ENCODE results near the gene FHL3. TPM values are rescaled to one million over a fixed set of nuclear protein-coding genes. Genes with fewer than 3 reads are reported as not detected.

Gene FHL3
- total RNA-seq, 4 donors from 2014 or later: 8.8 to 14.6 (median 11.9) TPM

- no peak for TF ChIP-seq CTCF (IDR thresholded peaks at IDR 0.05; ENCODE audit: low read depth)
Observed at GRCh38 chr1:37989361-37989930, 15.9 kb downstream of the FHL3 start.

- no peak for TF ChIP-seq CTCF (IDR thresholded peaks at IDR 0.05; ENCODE audit: low read depth)
Observed at GRCh38 chr1:37987679-37988078, 17.6 kb downstream of the FHL3 start.

GRCh38 chr1:37983546-37983945 lies 21.8 kb downstream of the FHL3 start:
- no peak for TF ChIP-seq CTCF (IDR thresholded peaks at IDR 0.05; ENCODE audit: low read depth)

GRCh38 chr1:37978541-37978940 lies 26.8 kb downstream of the FHL3 start:
- no peak for TF ChIP-seq CTCF (IDR thresholded peaks at IDR 0.05; ENCODE audit: low read depth)

- no peak for TF ChIP-seq CTCF (IDR thresholded peaks at IDR 0.05; ENCODE audit: low read depth)
Observed at GRCh38 chr1:37974567-37974966, 30.7 kb downstream of the FHL3 start.

- TF ChIP-seq CTCF (IDR thresholded peaks at IDR 0.05; ENCODE audit: low read depth): no peak
Observed at GRCh38 chr1:37965301-37965700, 40.0 kb downstream of the FHL3 start.

GRCh38 chr1:37958690-37959089 lies 46.6 kb downstream of the FHL3 start:
- no peak for TF ChIP-seq CTCF (IDR thresholded peaks at IDR 0.05; ENCODE audit: low read depth)

All from subcutaneous adipose tissue (tissue), 4 donors.